HAP-1 (cell line): ENCODE measurements around the gene UNC79.

Experiments used
- DNase-seq, 2 experiments: peaks; one replicate each; pipeline ENCODE4 v3.0.0-alpha.2; 2016 to 2020; ENCODE audit warnings: low spot score in 2 of 2
- H3K27me3 ChIP-seq: fragments of 250-450 bp; sonication (Bioruptor Pico); 2 replicates; pipeline ENCODE4 v1.5.1; 2020; ENCODE audit warnings: low read depth, mild to moderate bottlenecking, moderate library complexity
- H3K36me3 ChIP-seq: fragments of 250-450 bp; sonication (Bioruptor Pico); replicated peaks from 2 replicates; pipeline ENCODE4 v1.5.1; 2020; ENCODE audit warnings: mild to moderate bottlenecking
- H3K4me1 ChIP-seq: fragments of 250-450 bp; sonication (Bioruptor Pico); 2 replicates; pipeline ENCODE4 v1.5.1; 2020; ENCODE audit warnings: mild to moderate bottlenecking
- H3K4me3 ChIP-seq: fragments of 250-450 bp; sonication (Bioruptor Pico); 2 replicates; pipeline ENCODE4 v1.5.1; 2020; ENCODE audit warnings: mild to moderate bottlenecking, moderate library complexity
- H3K9me3 ChIP-seq: fragments of 250-450 bp; sonication (Bioruptor Pico); 2 replicates; pipeline ENCODE4 v1.5.1; 2020; ENCODE audit warnings: mild to moderate bottlenecking, moderate library complexity
- in situ Hi-C: fragments of 300-500 bp; cut with MboI; formaldehyde crosslinking; loops from 3 replicates; pipeline ENCODE4 v1.14.3; 2020; ENCODE audit warnings: low sequenced_read_pairs, inconsistent platforms, mixed read lengths

The UNC79 gene

DNA sequence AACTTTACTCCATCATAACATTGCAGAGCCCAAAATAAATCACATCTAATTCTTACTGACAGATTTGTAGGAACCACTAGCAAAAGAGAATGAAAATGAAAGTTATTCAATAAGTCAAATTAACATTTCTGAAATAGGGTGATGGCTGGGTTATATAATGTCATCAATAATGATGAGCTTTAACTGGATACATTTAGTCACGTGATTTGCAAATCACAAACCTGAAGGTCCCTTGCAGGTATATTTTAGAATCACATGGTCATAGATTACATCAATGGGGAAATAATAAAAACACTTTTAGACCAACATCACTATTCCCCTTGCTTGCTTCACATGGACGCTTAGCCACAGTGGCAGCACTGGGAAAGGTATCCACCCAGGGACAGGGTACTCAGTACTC is 270.8 kb downstream of the UNC79 start:
- no peak for DNase-seq
- no peak overlapping the region for H3K4me3 ChIP-seq
- H3K9me3 ChIP-seq = no peaks in the 10 kb centered on the region; the same call in 1 of the 2 replicates
- H3K27me3 ChIP-seq = no peaks in the 10 kb centered on the region
- H3K36me3 ChIP-seq = no peaks in the 10 kb centered on the region
- in situ Hi-C loops = no loop called here
- no peaks in the 10 kb centered on the region for H3K4me1 ChIP-seq

DNA sequence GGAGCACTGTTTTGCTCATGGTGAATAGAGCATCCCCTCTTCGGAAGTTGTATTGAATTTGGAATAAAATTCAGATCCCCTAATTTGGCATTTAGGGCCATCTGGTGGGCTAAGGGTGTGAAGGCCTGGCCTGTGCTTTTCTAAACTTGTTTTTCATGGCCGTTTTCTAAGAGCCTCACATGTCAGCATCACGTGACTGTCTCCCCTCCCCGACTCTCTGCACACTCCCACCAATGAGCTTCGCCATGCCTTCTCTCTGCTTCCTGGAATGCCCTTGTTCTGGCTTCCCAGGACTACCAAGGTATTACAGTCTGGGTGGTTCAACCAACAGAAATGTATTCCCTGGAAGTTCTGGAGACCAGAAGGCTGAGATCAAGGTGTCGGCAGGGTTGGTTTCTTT is 272.2 kb downstream of the UNC79 start:
- in situ Hi-C loops = no loop called here
- no peaks in the 10 kb centered on the region for H3K36me3 ChIP-seq

DNA sequence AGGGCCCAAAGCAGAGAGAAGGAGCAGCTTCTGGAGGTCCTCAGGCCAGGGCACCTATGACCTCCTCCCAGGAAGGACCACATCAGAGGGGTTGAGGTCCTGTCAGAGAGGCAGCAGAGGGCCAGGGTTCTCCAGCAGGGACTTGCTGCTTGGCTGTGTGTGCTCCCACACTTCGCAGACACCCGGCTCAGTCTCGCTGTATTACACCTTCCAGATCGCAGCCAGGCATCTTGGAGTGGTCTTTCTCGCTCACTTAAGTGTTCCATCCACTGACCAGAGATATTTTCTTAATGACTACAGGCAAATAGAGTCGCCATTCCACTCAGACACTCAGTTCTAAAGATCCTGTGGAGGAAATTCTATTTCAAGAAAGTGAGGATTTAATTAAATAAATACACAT is 273.2 kb downstream of the UNC79 start:
- no peaks in the 10 kb centered on the region for H3K36me3 ChIP-seq
- no peak overlapping the region for H3K4me3 ChIP-seq
- no peak for DNase-seq
- H3K4me1 ChIP-seq = peaks cover 13% of the 10 kb centered on the region
- H3K27me3 ChIP-seq = no peaks in the 10 kb centered on the region
- H3K9me3 ChIP-seq = no peaks in the 10 kb centered on the region
- in situ Hi-C loops = no loop called here

More for the DNA sequence above, 272.2 kb downstream of the UNC79 start:
- H3K9me3 ChIP-seq = no peaks in the 10 kb centered on the region
- H3K4me3 ChIP-seq = no peak overlapping the region
- H3K27me3 ChIP-seq = no peaks in the 10 kb centered on the region
- H3K4me1 ChIP-seq = peaks cover 11% of the 10 kb centered on the region
- DNase-seq = no peak

DNA sequence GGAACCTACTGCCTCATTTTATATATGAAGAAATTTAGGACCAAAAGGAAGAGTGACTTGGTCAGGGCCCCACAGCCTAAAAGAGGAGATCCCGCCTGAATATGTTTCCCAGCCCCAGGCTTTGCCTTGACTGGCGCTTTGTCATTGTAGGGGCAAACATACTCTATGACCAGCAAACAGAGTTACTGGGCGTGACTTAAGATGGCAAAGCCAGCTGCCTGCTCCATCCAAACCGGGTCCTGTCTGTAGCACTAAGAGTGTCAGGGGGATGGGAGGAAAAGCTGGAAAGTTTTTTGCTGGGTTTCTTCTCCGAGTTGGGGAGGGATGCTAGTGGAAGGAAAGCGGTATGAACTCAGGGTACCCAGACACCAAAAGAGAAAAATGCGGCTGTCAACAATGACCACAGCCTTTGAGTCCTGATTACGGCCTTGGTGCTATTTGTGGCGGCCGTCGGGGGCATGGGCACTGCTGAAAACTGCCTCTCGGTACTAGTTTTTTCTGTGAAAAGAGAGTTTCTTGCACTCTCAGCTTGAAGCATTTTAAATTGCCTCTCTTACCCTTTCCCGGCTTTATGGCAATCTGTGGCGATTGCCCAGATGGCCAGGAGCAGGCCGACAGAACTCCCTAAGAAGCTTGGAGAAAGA is 274.9 kb downstream of the UNC79 start:
- no peaks in the 10 kb centered on the region for H3K36me3 ChIP-seq
- no peak for DNase-seq
- in situ Hi-C loops = no loop called here
- H3K4me1 ChIP-seq = peaks cover 13% of the 10 kb centered on the region
- no peaks in the 10 kb centered on the region for H3K27me3 ChIP-seq
- no peak overlapping the region for H3K4me3 ChIP-seq
- H3K9me3 ChIP-seq = no peaks in the 10 kb centered on the region

DNA sequence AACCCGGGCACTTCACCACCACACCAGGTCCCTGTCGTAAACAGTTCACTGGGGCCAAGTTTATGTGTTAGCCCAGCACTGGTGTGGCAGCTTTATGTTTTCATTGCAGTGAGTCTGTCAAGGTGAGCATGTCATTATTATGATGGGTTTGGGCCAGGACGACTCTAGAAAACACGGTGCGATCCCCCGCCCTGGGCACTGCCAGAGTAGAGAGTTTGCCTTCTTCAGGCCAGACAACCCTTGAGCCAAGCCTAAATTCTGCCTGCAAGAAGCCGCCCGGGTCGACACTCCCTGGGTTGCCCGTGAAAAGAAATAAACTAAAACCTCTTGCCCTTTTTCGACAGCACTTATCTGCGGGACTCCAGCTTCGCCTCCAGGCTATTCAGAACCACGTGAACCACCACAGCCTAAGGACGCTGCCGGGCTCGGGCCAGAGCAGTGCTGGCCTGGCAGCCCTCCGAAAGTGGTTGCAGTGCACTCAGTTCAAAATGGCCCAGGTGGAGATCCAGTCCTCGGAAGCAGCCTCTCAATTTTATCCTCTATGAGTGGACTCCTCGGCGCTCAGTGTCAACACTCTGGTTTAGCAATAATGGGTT is 275.7 kb downstream of the UNC79 start:
- Histone ChIP-seq H3K9me3 (no peaks in the 10 kb centered on the region), H3K36me3 (no peaks in the 10 kb centered on the region), H3K4me1 (peaks cover 13% of the 10 kb centered on the region), H3K4me3 (no peak overlapping the region), H3K27me3 (no peaks in the 10 kb centered on the region)
- no peak for DNase-seq
- in situ Hi-C loops = no loop called here

DNA sequence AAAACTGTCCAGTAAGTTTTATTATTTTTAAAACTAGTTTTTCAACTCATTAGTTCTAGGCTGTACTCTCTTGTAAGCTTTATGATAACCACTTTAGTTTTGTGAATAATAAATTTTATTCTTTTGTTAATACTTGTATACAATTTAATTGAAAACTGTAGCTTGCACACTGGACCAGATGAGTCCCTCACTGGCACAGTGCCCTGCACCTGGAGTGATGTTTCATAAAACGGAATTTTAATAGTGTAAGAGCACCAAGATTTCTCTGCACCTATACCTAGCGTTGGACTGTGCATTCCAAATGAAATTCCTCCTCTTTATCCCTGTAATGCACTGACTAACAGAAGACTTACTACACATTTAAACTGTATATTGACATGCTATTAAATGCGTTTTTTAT is 276.7 kb downstream of the UNC79 start:
- Histone ChIP-seq H3K4me1 (peaks cover 13% of the 10 kb centered on the region), H3K4me3 (no peak overlapping the region), H3K36me3 (no peaks in the 10 kb centered on the region), H3K9me3 (no peaks in the 10 kb centered on the region), H3K27me3 (no peaks in the 10 kb centered on the region)
- in situ Hi-C loops = no loop called here
- no peak for DNase-seq

DNA sequence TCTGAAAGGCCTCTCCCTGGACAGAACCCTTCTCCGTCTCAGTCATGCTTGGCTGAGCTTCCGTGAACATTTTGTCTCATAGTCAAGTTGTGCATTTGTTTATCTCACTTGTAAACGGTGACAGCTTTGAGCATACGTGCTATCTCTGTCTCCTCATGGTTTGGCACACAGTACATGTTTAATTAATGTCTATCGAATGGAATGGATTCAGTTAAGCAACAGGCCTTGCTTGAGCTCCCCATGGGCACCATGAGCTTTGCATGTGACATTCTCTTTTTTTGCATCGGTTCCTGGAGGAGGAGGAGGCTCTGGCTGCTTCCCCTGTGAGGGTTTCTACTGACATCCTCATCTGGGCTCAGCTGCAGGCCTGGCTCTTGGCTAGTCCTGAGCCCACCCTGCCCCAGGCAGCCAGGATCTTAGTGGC is 277.6 kb downstream of the UNC79 start:
- Histone ChIP-seq H3K4me3 (no peak overlapping the region), H3K27me3 (no peaks in the 10 kb centered on the region), H3K4me1 (peaks cover 13% of the 10 kb centered on the region), H3K36me3 (no peaks in the 10 kb centered on the region), H3K9me3 (no peaks in the 10 kb centered on the region)
- no peak for DNase-seq
- in situ Hi-C loops = no loop called here

DNA sequence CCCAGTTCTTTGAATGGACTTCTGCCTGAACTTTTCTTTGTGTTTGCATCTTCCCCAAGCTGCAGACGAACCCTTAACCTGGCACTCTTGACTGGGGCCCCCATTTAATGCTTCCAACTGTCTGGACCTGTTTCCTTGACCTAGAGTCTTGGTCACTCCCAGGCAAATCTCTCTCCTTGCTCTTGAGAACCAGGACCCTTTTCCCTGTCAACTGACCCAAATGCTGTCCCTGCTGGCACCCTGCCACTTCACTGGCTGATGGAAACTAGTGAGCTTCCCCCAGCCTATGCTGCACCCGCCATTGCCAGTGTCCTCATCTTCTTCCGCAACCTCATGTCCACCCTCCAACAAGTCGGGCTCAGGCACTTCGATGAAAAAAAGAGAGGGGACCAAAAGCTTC is 278.1 kb downstream of the UNC79 start:
- Histone ChIP-seq H3K4me1 (peaks cover 13% of the 10 kb centered on the region), H3K4me3 (no peak overlapping the region), H3K9me3 (no peaks in the 10 kb centered on the region), H3K36me3 (no peaks in the 10 kb centered on the region), H3K27me3 (no peaks in the 10 kb centered on the region)
- in situ Hi-C loops = no loop called here
- no peak for DNase-seq

DNA sequence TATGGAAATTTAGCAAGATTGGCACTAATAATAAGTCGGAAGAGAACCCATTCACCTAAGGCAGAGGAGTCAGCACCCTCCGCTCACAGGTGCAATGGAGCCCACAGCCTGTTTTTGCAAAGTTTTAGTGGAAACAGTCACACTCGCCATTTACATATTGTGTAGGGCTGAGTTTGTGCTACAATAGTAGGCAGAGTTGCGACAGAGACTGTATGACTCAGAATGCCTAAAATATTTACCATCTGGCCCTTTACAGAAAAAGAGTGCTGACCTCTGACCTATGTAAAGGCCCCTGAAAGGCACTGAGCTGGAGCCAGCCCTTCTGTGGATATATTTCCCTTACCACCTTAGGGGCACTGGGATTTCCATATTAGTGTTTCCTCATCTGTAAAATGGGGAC is 278.5 kb downstream of the UNC79 start:
- no peaks in the 10 kb centered on the region for H3K36me3 ChIP-seq
- peaks cover 13% of the 10 kb centered on the region for H3K4me1 ChIP-seq
- DNase-seq = no peak
- H3K4me3 ChIP-seq = no peak overlapping the region
- in situ Hi-C loops = no loop called here
- H3K27me3 ChIP-seq = no peaks in the 10 kb centered on the region
- H3K9me3 ChIP-seq = no peaks in the 10 kb centered on the region

DNA sequence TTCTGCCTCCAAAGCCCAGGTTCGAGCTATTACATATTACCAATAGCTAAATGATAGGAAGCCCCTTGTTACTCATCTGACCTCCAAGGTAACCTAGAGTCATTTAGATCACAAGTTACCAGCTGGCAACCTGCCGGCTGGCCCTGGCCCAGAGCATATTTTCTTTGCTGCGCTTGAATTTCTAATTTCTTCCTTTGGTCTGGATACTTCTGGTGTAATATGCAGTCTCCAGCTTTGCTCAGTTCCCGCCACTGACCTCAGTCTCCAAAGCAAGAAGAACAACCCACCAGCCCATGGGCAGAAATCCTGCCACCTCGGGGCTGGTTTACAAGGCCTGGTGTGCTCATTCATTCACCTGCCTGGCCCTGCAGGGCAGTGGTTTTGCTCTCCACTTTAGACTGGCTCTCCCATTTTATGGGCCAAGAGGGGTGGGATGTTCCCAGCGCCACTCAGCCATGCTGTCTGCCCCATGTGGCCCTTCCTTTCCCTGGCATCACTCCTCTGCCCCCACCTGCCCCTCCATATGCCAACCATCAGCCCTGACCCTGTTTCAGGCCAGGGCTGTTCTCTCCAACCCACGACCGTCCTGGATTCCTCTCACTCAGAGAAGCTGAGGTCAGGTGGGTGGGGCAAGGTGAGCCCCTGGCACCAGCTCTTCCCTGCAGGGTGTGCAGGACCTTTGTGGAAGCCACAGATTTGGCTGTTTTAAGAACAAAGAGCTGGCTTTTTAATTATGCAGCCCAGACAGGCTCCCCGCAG is 281.5 kb downstream of the UNC79 start:
- Histone ChIP-seq H3K4me1 (peaks cover 9% of the 10 kb centered on the region), H3K9me3 (no peaks in the 10 kb centered on the region), H3K27me3 (no peaks in the 10 kb centered on the region), H3K36me3 (no peaks in the 10 kb centered on the region), H3K4me3 (no peak overlapping the region)
- DNase-seq = peak in 1 of 2 experiments; percentile 4
- in situ Hi-C loops = no loop called here

DNA sequence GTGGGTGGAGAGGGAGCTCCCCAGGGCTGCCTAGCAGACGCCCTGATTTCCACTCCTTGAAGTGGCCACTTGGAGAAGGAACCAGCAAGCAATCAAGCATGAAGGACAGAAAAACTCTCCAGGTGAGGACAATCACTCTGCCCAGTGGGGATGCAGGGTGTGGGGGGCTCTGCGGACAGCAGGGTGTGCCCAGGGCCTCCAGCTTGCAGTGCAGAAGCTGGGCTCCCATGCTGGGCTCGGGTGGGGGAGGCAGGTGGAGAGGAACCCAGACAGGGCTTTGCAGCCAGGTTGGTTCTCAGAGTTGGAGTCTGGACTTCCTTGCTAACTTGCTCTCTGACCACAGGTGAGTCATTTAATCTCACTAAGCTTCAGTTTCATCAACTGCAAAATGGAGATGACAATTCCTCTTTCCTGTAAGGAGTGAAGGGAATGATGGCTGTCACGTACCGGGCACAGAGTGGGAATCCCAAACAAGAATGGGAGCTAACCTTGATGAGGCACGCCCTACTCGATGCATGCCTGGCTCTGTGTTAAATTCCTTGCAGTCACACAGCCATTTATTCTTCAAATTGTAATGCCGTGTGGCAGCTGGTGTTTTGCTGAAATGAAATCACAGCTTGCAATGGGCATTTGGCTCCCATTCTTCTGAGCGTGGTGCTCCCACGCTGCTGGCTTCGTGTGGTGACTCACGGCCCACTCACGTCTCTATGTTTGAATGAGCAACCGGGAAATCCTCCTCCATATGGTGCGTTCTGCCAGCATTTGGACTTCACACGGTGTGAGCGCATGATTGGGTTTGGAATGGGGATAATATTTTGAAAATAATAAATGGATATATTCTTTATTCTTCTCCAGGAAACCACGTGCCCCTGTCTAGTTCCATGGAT is 282.3 kb downstream of the UNC79 start:
- no peaks in the 10 kb centered on the region for H3K27me3 ChIP-seq
- H3K4me3 ChIP-seq = no peak overlapping the region
- H3K4me1 ChIP-seq = peaks cover under 1% of the 10 kb centered on the region; the same call in 1 of the 2 replicates
- H3K9me3 ChIP-seq = no peaks in the 10 kb centered on the region
- in situ Hi-C loops = no loop called here
- H3K36me3 ChIP-seq = no peaks in the 10 kb centered on the region
- peak in 1 of 2 experiments; percentile 4 for DNase-seq

DNA sequence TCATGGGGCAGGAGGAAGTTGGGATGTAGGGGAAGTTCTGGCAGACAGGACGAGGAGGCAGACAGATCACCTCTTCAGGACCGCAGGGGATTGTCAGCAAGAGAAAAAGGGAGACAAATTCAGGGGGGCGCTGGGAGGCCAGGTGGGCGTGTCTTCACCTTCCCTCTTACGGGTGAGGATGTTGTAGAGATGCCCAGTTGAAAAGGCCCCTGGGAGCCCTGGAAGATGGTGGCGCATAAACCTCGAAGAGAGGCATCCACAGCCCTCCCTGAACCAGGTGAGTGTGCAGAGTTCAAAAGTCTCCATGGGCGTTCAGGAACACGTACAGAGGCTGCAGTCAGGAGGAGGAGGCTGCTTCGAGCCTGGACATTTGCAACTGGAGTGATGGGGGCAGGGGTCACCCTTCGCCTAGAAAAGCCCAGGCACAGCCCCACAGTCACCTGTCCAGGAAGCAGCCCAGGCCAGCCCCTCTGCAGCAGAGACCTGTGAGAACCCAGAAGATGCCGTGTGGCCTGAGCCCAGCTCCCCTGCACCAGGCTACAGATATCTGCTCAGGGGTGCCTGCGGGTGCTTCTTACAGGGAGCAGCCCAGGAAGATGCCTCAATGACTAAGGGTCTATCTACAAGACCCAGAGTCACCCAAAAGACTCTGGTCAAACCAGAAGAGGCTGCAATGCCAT is 283.1 kb downstream of the UNC79 start:
- Histone ChIP-seq H3K9me3 (no peaks in the 10 kb centered on the region), H3K4me1 (no peaks in the 10 kb centered on the region), H3K4me3 (no peak overlapping the region), H3K27me3 (no peaks in the 10 kb centered on the region), H3K36me3 (no peaks in the 10 kb centered on the region)
- in situ Hi-C loops = no loop called here
- DNase-seq = peak in 1 of 2 experiments; percentile 5

DNA sequence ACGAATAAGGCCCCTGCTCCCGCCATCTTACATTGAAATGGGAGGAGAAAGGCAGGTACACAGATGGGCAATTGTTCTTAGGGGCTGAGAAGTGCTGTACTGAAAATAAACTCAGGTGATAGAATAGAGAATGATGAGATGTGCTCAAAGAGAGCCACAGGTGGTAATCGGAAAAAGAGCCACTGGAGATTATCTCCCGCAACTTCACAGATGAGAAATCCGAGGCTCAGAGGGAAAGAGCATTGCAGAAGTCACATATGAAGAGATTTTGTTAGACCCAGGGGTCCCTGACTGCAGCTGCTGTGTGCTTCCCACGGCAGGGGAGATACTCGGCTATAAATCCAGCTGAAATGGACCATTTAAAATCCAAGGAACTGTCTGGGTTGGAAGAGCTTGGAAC is 283.9 kb downstream of the UNC79 start:
- in situ Hi-C loops = no loop called here
- Histone ChIP-seq H3K36me3 (no peaks in the 10 kb centered on the region), H3K27me3 (no peaks in the 10 kb centered on the region), H3K4me3 (no peak overlapping the region), H3K9me3 (no peaks in the 10 kb centered on the region), H3K4me1 (no peaks in the 10 kb centered on the region)
- no peak for DNase-seq
